ENCODE data around the gene TRAPPC10.

The TRAPPC10 gene

GRCh38 chr21:44024257-44024656 is 12.1 kb downstream of the TRAPPC10 start:
- H3K27me3 ChIP-seq (ENCODE audit: low read depth, low read length): no peaks in the 10 kb centered on the region
- H3K36me3 ChIP-seq (ENCODE audit: control insufficient read depth in 1 of 2, insufficient read depth in 2 of 2, low read length in 2 of 2): no peaks in the 10 kb centered on the region
- H3K9me3 ChIP-seq (ENCODE audit: control insufficient read depth in 1 of 2, low read length in 2 of 2): no peaks in the 10 kb centered on the region
- H3K4me1 ChIP-seq (ENCODE audit: control insufficient read depth in 1 of 2, insufficient read depth in 2 of 2, low read length in 2 of 2): peaks cover 8 to 35% of the 10 kb centered on the region in 2 donors
- H3K27ac ChIP-seq (ENCODE audit: low read length): no peak overlapping the region
- H3K4me3 ChIP-seq (ENCODE audit: low read depth in 1 of 2, low read length in 2 of 2): no peak overlapping the region

DNA sequence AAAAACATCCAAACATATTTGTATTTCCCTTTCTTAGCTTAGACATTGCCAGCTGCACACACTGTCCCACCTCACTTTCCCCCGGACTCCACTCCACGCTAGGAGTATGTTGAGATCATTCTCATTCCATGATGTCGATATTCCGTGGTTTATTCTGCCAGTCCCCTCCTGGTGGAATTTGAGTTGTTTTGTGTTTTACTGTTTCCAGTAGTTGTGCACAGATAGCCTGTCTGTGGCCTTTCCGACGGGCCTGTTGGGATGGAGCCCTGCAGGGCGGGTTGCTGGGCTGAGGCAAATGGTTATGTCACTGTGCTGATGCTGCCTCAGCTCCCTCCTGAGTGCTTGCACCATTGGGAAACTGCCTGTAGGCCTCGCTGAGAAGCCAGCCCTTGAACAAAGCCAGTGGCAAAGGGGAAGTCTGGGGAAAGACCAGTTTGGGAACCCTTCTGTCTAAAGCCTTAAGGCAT is 12.8 kb downstream of the TRAPPC10 start:
- Histone ChIP-seq H3K4me1 (ENCODE audit: control insufficient read depth in 1 of 2, insufficient read depth in 2 of 2, low read length in 2 of 2) (peaks cover 8 to 38% of the 10 kb centered on the region in 2 donors), H3K4me3 (ENCODE audit: low read depth in 1 of 2, low read length in 2 of 2) (no peak overlapping the region), H3K27ac (ENCODE audit: low read length) (peak overlapping the region; percentile 82), H3K36me3 (ENCODE audit: control insufficient read depth in 1 of 2, insufficient read depth in 2 of 2, low read length in 2 of 2) (no peaks in the 10 kb centered on the region), H3K27me3 (ENCODE audit: low read depth, low read length) (no peaks in the 10 kb centered on the region), H3K9me3 (ENCODE audit: control insufficient read depth in 1 of 2, low read length in 2 of 2) (no peaks in the 10 kb centered on the region)

DNA sequence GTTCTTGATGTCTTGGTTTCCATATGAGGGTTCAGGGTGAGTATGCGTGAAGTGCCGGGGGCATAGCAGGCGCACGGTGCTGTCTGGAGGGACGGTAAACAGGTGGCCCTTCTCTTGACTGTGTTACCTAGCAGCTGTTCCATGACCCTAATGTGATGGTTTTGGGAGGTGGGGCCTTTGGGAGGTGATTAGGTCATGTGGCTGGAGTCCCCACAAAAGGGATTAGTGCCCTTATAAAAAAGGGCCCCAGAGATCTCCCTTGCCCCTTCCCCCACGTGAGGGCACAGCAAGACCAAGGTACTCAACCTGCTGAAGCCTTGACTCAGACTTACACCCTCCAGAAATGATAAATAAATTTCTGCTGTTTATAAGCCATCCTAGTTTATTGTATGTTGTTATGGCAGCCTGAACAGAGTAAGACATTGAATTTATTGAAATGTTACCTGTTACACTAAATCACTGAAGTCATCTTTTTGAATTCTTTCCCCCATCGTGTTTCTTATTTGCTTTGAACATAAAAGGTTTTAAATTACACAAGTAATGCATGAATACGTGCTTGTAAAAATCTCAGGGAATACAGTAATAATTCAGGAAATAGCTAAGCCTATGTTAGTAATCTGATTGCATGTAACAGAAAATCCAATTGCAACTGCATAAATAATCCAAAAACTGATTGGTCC is 15.6 kb downstream of the TRAPPC10 start:
- H3K9me3 ChIP-seq (ENCODE audit: control insufficient read depth in 1 of 2, low read length in 2 of 2): no peaks in the 10 kb centered on the region
- H3K36me3 ChIP-seq (ENCODE audit: control insufficient read depth in 1 of 2, insufficient read depth in 2 of 2, low read length in 2 of 2): peaks cover 2 to 5% of the 10 kb centered on the region in 2 donors
- no peak overlapping the region for H3K4me3 ChIP-seq (ENCODE audit: low read depth in 1 of 2, low read length in 2 of 2)
- H3K27ac ChIP-seq (ENCODE audit: low read length): no peak overlapping the region
- H3K4me1 ChIP-seq (ENCODE audit: control insufficient read depth in 1 of 2, insufficient read depth in 2 of 2, low read length in 2 of 2): peaks cover 8 to 23% of the 10 kb centered on the region in 2 donors
- H3K27me3 ChIP-seq (ENCODE audit: low read depth, low read length): no peaks in the 10 kb centered on the region

GRCh38 chr21:44028287-44028659 is 16.2 kb downstream of the TRAPPC10 start:
- Histone ChIP-seq H3K4me3 (ENCODE audit: low read depth in 1 of 2, low read length in 2 of 2) (no peak overlapping the region), H3K4me1 (ENCODE audit: control insufficient read depth in 1 of 2, insufficient read depth in 2 of 2, low read length in 2 of 2) (peaks cover 8 to 23% of the 10 kb centered on the region in 2 donors), H3K36me3 (ENCODE audit: control insufficient read depth in 1 of 2, insufficient read depth in 2 of 2, low read length in 2 of 2) (peaks cover 8 to 11% of the 10 kb centered on the region in 2 donors), H3K27me3 (ENCODE audit: low read depth, low read length) (no peaks in the 10 kb centered on the region), H3K9me3 (ENCODE audit: control insufficient read depth in 1 of 2, low read length in 2 of 2) (no peaks in the 10 kb centered on the region), H3K27ac (ENCODE audit: low read length) (no peak overlapping the region)

DNA sequence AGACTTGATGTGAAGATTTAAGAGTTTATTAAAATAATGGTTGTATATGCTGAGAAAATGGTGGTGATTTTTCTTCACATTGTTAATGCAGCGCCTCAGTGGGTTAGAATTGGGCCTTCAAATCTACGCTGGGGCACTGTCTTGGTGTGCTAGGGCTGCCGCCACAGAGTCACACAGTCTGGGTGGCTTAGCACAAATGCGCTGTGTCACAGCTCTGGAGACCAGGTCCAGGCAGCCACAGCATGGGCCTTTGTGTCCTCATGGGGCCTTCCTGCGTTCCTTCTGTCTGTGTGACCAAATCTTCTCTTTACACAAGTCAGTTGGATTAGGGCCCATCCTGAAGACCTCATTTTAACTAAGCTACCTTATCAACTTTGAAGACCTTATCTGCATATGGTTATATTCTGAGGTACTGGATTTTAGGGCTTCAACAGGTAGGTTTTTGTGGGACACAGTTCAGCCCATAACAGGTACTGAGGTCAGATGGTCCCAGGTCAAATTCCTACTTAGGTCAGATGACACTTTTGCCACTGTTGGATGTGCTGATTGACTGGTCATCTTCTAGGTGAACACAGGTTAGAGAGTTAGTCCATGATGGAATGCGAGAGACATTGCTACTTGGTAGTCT is 17.5 kb downstream of the TRAPPC10 start:
- Histone ChIP-seq H3K4me3 (ENCODE audit: low read depth in 1 of 2, low read length in 2 of 2) (no peak overlapping the region), H3K4me1 (ENCODE audit: control insufficient read depth in 1 of 2, insufficient read depth in 2 of 2, low read length in 2 of 2) (peaks cover 8 to 23% of the 10 kb centered on the region in 2 donors), H3K27me3 (ENCODE audit: low read depth, low read length) (no peaks in the 10 kb centered on the region), H3K27ac (ENCODE audit: low read length) (no peak overlapping the region), H3K36me3 (ENCODE audit: control insufficient read depth in 1 of 2, insufficient read depth in 2 of 2, low read length in 2 of 2) (peaks cover 12 to 15% of the 10 kb centered on the region in 2 donors), H3K9me3 (ENCODE audit: control insufficient read depth in 1 of 2, low read length in 2 of 2) (no peaks in the 10 kb centered on the region)

DNA sequence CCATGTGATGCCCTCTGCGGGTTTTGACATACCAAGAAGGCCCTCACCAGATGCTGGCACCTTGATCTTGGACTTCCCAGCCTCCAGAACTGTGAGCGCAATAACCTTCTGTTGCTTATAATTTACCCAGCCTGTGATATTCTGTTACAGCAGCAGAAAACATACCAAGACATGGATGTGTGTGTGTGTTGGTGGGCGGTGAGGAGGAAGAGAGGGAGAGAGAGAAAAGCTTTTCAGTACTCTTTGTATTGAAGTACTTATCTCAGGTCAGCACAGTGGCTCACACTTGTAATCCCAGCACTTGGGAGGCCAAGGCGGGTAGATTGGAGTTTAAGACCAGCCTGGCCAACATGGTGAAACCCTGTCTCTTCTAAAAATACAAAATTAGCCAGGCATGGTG is 23.1 kb downstream of the TRAPPC10 start:
- Histone ChIP-seq H3K36me3 (ENCODE audit: control insufficient read depth in 1 of 2, insufficient read depth in 2 of 2, low read length in 2 of 2) (peaks cover 40 to 53% of the 10 kb centered on the region in 2 donors), H3K9me3 (ENCODE audit: control insufficient read depth in 1 of 2, low read length in 2 of 2) (no peaks in the 10 kb centered on the region)

GRCh38 chr21:44038063-44038462 is 26.0 kb downstream of the TRAPPC10 start:
- no peaks in the 10 kb centered on the region for H3K4me1 ChIP-seq (ENCODE audit: control insufficient read depth in 1 of 2, insufficient read depth in 2 of 2, low read length in 2 of 2)
- no peaks in the 10 kb centered on the region for H3K27me3 ChIP-seq (ENCODE audit: low read depth, low read length)
- H3K9me3 ChIP-seq (ENCODE audit: control insufficient read depth in 1 of 2, low read length in 2 of 2): no peaks in the 10 kb centered on the region
- no peak overlapping the region for H3K27ac ChIP-seq (ENCODE audit: low read length)
- H3K36me3 ChIP-seq (ENCODE audit: control insufficient read depth in 1 of 2, insufficient read depth in 2 of 2, low read length in 2 of 2): peaks cover 35 to 45% of the 10 kb centered on the region in 2 donors
- H3K4me3 ChIP-seq (ENCODE audit: low read depth in 1 of 2, low read length in 2 of 2): no peak overlapping the region

More for the DNA sequence above, 23.1 kb downstream of the TRAPPC10 start:
- H3K4me3 ChIP-seq (ENCODE audit: low read depth in 1 of 2, low read length in 2 of 2): no peak overlapping the region
- H3K27me3 ChIP-seq (ENCODE audit: low read depth, low read length): no peaks in the 10 kb centered on the region
- no peaks in the 10 kb centered on the region for H3K4me1 ChIP-seq (ENCODE audit: control insufficient read depth in 1 of 2, insufficient read depth in 2 of 2, low read length in 2 of 2)
- H3K27ac ChIP-seq (ENCODE audit: low read length): no peak overlapping the region

DNA sequence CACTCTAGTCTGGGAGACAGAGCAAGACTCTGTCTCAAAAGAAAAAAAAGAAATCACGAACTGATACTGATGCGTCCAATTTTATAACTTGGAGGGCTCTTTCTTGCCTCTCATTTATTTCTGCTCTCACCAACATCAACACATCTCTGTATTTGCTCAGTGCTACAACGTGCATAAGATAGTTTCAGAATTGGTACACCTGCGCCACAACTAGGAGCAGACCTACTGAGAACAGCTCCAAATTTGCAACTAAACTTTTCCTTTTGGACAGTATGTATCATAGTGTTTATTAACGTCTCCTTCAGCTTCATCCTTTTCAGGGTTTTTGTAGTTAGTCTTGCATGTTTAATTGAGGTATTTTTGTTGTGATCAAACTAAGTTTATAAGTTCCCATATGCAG is 27.7 kb downstream of the TRAPPC10 start:
- peaks cover 26 to 40% of the 10 kb centered on the region in 2 donors for H3K36me3 ChIP-seq (ENCODE audit: control insufficient read depth in 1 of 2, insufficient read depth in 2 of 2, low read length in 2 of 2)
- no peaks in the 10 kb centered on the region for H3K4me1 ChIP-seq (ENCODE audit: control insufficient read depth in 1 of 2, insufficient read depth in 2 of 2, low read length in 2 of 2)
- no peaks in the 10 kb centered on the region for H3K9me3 ChIP-seq (ENCODE audit: control insufficient read depth in 1 of 2, low read length in 2 of 2)
- no peak overlapping the region for H3K27ac ChIP-seq (ENCODE audit: low read length)
- no peaks in the 10 kb centered on the region for H3K27me3 ChIP-seq (ENCODE audit: low read depth, low read length)
- H3K4me3 ChIP-seq (ENCODE audit: low read depth in 1 of 2, low read length in 2 of 2): no peak overlapping the region

GRCh38 chr21:44043613-44044012 is 31.5 kb downstream of the TRAPPC10 start:
- Histone ChIP-seq H3K27me3 (ENCODE audit: low read depth, low read length) (no peaks in the 10 kb centered on the region), H3K36me3 (ENCODE audit: control insufficient read depth in 1 of 2, insufficient read depth in 2 of 2, low read length in 2 of 2) (peaks cover under 1 to 20% of the 10 kb centered on the region in 2 donors), H3K9me3 (ENCODE audit: control insufficient read depth in 1 of 2, low read length in 2 of 2) (no peaks in the 10 kb centered on the region), H3K4me3 (ENCODE audit: low read depth in 1 of 2, low read length in 2 of 2) (no peak overlapping the region), H3K27ac (ENCODE audit: low read length) (no peak overlapping the region), H3K4me1 (ENCODE audit: control insufficient read depth in 1 of 2, insufficient read depth in 2 of 2, low read length in 2 of 2) (no peaks in the 10 kb centered on the region)

DNA sequence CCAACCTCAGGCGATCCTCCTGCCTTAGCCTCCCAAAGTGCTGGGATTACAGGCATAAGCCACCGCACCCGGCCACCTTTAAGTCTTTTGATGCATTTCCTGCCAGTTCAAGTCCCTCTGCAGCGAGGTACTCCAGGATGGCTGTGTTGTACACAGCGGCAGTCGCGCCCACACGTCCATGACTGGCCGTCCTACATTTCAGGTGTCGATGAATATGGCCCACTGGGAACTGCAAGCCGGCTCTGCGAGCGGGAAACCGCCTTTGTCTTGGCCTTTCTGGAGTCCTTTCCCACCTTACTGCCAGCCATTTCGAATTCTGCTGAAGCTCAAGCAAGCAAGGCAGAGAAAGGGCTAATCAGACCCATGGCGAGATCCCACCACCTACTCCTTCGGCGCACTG is 34.6 kb downstream of the TRAPPC10 start:
- no peaks in the 10 kb centered on the region for H3K27me3 ChIP-seq (ENCODE audit: low read depth, low read length)
- H3K4me3 ChIP-seq (ENCODE audit: low read depth in 1 of 2, low read length in 2 of 2): no peak overlapping the region
- no peak overlapping the region for H3K27ac ChIP-seq (ENCODE audit: low read length)
- H3K9me3 ChIP-seq (ENCODE audit: control insufficient read depth in 1 of 2, low read length in 2 of 2): no peaks in the 10 kb centered on the region
- H3K4me1 ChIP-seq (ENCODE audit: control insufficient read depth in 1 of 2, insufficient read depth in 2 of 2, low read length in 2 of 2): peaks cover 2 to 16% of the 10 kb centered on the region in 2 donors
- peaks cover 4 to 11% of the 10 kb centered on the region in 2 donors for H3K36me3 ChIP-seq (ENCODE audit: control insufficient read depth in 1 of 2, insufficient read depth in 2 of 2, low read length in 2 of 2)

DNA sequence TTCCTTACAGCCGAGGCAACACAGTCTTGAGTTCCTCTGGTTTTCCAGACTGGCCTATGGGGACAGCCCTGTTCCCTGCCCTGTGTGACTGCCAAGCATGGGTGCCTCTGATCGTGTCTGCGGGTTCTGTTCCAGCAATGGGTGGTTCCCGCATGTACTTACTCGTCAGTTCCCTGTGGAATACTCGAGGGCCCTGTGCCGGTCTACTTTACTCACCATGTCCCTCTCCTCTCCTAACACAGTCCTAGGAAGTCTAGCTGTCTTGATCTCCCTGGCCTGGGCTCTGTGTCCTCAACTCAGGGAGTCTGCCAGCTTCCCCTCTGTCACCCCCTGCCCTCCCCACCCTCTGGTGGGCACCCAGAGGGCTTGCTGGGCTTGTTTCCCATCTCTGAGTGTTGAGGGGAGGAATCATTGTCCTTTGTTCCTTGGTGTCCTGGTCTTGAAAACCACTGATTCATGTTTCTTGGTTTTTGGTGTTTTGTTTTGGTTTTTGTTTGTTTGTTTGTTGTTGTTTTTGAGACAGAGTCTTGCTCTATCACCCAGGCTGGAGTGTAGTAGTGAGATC is 36.0 kb downstream of the TRAPPC10 start:
- Histone ChIP-seq H3K36me3 (ENCODE audit: control insufficient read depth in 1 of 2, insufficient read depth in 2 of 2, low read length in 2 of 2) (peaks cover 4 to 19% of the 10 kb centered on the region in 2 donors), H3K27me3 (ENCODE audit: low read depth, low read length) (no peaks in the 10 kb centered on the region), H3K27ac (ENCODE audit: low read length) (no peak overlapping the region), H3K4me1 (ENCODE audit: control insufficient read depth in 1 of 2, insufficient read depth in 2 of 2, low read length in 2 of 2) (peaks cover 3 to 26% of the 10 kb centered on the region in 2 donors), H3K9me3 (ENCODE audit: control insufficient read depth in 1 of 2, low read length in 2 of 2) (no peaks in the 10 kb centered on the region), H3K4me3 (ENCODE audit: low read depth in 1 of 2, low read length in 2 of 2) (no peak overlapping the region)

Measured in muscle layer of duodenum (tissue), 2 donors.